ENCODE results near the gene MUC5B. TPM values are rescaled to one million over a fixed set of nuclear protein-coding genes. Genes with fewer than 3 reads are reported as not detected.
A peak's percentile ranks its signal among the peaks of the same experiment; 100 is the strongest.

MUC5B gene
- total RNA-seq, 1 experiment from 2014 or later = 0.21 TPM

DNA sequence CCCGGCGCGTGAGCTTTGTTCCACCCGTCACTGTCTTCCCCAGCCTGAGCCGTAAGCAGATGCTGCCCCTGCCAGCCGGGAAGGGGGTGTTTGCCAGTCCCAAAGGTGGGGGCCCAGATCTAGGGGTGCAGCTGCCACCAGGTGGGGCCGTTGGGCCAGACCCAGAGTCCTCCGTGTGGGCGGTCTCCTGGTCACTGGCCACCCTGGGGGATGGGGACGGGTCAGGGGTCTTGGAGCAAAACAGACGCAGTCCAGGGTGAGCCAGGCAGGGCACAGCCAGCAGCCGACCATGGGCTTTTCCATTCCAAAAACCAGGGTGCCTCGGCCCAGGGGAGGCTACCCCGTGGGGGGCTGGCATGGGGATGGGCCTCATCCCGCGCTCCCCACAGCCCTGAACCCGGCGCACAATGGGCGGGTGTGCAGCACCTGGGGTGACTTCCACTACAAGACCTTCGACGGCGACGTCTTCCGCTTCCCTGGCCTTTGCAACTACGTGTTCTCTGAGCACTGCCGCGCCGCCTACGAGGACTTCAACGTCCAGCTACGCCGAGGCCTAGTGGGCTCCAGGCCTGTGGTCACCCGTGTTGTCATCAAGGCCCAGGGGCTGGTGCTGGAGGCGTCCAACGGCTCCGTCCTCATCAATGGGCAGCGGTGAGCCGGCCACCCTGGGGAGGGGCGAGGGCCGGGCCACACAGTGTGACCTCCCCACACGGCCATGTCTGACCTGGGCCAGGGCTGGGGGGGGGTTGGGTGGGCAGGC, 3.5 kb downstream of the MUC5B start:
- in situ Hi-C loops (cut with HindIII; ENCODE audit: low pct_unique_long_range_greater_than_20kb, low sequenced_read_pairs) = no loop called here
- DNase-seq (ENCODE audit: low read depth, low spot score) = no peak

DNA sequence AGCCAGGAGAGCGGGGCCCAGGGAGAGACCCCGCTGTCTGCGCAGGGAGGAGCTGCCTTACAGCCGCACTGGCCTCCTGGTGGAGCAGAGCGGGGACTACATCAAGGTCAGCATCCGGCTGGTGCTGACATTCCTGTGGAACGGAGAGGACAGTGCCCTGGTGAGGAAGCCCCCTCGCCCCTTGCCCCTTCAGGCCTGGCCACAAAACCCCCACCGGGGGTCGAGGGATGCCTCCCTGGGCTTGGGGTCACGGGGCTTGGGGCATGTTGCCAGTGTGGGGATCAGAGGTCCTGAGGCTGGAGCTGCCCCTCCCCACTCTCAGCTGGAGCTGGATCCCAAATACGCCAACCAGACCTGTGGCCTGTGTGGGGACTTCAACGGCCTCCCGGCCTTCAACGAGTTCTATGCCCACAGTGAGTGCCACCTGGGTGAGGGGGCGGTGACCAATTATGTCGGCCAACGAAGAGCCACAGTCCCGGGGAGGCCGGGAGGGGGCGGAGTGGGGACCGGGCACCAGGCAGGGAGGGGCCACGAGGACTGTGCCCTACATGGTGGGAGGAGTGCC, 4.2 kb downstream of the MUC5B start:
- DNase-seq (ENCODE audit: low read depth, low spot score) = peak; percentile 22
- in situ Hi-C loops (cut with HindIII; ENCODE audit: low pct_unique_long_range_greater_than_20kb, low sequenced_read_pairs) = no loop called here

DNA sequence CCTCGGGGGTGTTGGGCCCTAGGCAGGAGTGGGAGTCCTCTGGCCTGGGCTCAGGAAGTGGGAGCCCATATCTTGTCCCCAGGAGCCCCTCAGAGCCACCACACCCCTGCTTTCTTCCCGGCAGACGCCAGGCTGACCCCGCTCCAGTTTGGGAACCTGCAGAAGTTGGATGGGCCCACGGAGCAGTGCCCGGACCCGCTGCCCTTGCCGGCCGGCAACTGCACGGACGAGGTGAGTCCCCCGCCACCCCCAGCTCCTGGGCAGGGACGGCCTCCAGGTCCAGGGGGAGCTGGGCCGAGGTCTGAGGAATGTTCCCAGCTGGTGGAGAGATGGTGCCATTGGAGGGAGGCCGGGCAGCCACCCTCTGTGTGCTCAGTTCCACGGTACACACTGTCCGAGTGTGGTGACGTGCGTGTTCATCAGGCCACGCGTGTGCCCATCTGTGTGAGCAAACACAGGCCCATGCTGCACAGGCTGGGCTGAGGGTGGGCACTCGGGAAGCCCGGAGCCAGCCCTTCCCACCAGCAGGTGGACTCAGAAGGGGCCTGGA, 4.8 kb downstream of the MUC5B start:
- in situ Hi-C loops (cut with HindIII; ENCODE audit: low pct_unique_long_range_greater_than_20kb, low sequenced_read_pairs) = no loop called here
- no peak for DNase-seq (ENCODE audit: low read depth, low spot score)

DNA sequence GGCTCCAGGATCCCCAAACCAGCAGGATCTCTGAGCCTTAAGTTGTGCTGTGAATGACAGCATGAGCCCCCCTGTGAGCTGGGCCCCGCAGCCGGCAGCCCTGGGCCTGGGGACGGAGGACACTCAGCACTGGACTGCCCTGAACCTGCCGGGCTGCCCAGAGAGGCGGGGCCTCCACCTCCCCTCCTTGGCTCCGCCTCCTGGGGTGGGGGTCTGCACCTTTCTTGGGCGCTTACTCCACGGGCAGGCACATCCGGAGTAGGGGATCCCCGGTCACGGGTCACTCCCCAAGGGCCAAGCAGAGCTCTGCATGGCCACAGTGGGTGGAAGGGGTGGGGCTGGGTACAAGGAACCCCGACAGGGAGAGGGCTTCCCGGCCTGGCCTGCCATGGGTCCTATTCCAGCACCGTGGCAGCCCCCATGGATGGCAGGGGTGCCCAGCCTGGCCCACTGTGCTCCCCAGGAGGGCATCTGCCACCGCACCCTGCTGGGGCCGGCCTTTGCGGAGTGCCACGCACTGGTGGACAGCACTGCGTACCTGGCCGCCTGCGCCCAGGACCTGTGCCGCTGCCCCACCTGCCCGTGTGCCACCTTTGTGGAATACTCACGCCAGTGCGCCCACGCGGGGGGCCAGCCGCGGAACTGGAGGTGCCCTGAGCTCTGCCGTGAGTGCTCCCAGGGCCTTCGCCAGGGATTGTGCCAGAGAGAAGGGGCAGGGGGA, 5.4 kb downstream of the MUC5B start:
- in situ Hi-C loops (cut with HindIII; ENCODE audit: low pct_unique_long_range_greater_than_20kb, low sequenced_read_pairs) = no loop called here
- DNase-seq (ENCODE audit: low read depth, low spot score) = no peak

DNA sequence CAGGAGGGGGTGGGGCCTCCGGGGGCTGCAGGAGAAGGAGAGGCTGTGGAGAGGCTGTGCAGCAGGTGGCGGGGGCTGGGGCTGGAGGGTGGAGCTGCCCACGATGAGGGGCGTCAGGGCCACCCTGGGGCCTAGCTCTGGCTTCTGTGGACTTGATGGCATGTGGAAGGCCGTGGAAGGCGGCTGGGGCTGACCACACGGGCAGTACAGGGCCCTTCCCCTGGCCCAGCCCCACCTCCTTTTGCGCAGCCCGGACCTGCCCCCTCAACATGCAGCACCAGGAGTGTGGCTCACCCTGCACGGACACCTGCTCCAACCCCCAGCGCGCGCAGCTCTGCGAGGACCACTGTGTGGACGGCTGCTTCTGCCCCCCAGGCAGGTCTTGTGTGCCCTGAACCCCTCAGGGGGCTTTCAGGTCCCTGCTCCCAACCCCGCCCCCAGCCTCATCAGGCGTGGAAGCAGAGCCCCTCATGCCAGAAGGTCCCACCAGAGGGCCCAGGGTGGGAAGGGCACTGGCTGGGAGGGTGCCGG, 6.1 kb downstream of the MUC5B start:
- DNase-seq (ENCODE audit: low read depth, low spot score) = no peak
- in situ Hi-C loops (cut with HindIII; ENCODE audit: low pct_unique_long_range_greater_than_20kb, low sequenced_read_pairs) = no loop called here

DNA sequence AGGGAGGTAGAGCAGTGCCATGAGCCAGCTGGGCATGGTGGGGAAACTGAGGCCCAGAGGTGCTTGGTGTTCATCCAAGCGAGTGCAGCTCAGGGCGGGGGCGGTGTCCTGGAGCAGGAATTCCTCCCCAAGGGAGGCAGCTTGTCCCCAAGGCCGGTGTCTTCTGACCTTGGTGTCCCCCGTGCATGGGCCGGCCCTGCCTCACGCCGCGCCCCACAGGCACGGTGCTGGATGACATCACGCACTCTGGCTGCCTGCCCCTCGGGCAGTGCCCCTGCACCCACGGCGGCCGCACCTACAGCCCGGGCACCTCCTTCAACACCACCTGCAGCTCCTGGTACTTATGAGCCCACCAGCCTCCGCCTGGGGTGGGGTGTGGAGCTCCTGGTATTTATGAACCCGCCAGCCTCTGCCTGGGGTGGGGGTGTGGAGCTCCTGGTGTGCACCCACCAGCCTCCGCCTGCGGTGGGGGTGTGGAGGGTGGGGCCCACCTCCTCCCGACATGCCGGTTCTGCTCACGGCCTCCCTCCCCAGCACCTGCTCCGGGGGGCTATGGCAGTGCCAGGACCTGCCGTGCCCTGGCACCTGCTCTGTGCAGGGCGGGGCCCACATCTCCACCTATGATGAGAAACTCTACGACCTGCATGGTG, 6.7 kb downstream of the MUC5B start:
- DNase-seq (ENCODE audit: low read depth, low spot score) = no peak
- in situ Hi-C loops (cut with HindIII; ENCODE audit: low pct_unique_long_range_greater_than_20kb, low sequenced_read_pairs) = no loop called here

DNA sequence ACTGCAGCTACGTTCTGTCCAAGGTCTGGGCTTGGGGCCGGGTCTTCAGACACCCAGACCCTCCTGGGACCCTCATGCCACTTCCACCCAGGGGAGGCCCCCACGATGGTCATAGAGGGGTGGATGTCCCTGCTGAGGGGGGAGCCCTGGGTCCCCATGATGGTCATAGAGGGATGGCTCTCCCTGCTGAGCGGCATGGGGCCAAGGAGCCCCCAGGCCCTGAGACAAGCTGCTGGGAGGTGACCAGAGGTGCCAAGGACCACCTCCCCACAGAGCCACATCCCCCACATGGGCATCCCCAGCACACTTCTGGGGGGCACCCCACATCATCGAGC, 7.2 kb downstream of the MUC5B start:
- DNase-seq (ENCODE audit: low read depth, low spot score) = no peak
- in situ Hi-C loops (cut with HindIII; ENCODE audit: low pct_unique_long_range_greater_than_20kb, low sequenced_read_pairs) = no loop called here

DNA sequence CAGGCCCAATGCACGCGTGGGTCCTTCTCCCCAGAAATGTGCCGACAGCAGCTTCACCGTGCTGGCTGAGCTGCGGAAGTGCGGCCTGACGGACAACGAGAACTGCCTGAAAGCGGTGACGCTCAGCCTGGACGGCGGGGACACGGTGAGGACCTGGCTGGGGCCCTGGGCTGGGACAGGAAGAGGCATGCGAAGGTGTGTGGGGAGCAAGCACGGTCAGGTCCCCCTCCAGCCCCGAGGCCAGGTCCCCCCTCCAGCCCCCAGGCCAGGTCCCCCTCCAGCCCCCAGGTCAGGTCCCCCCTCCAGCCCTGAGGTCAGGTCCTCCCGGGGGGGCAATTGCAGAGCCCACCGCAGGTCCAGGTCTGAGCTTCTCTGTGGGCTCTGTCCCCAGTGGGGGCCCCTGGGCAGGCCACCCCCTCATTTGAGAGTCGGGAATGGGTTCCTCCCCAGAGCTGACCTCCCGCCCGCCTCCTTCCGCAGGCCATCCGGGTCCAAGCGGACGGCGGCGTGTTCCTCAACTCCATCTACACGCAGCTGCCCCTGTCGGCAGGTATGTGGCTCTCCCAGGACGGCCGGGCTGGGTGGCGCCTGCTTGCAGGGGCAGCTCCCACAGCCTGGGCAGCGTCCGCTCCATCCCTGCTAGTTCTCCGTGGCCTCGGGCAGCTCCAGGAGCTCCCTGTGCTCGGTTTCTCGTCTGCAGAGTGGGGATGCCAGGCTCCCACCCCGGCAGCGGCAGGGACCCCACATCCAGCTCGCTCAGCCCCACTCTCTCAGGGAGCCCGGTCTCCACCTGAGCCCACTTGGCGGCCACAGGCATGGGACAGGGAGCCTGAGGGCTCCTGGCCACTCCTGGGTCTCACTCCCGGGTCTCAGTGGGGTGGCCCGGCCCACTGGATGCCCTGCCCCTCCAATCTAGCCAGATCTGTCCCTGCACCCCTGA, 7.9 kb downstream of the MUC5B start:
- DNase-seq (ENCODE audit: low read depth, low spot score) = no peak
- in situ Hi-C loops (cut with HindIII; ENCODE audit: low pct_unique_long_range_greater_than_20kb, low sequenced_read_pairs) = no loop called here

DNA sequence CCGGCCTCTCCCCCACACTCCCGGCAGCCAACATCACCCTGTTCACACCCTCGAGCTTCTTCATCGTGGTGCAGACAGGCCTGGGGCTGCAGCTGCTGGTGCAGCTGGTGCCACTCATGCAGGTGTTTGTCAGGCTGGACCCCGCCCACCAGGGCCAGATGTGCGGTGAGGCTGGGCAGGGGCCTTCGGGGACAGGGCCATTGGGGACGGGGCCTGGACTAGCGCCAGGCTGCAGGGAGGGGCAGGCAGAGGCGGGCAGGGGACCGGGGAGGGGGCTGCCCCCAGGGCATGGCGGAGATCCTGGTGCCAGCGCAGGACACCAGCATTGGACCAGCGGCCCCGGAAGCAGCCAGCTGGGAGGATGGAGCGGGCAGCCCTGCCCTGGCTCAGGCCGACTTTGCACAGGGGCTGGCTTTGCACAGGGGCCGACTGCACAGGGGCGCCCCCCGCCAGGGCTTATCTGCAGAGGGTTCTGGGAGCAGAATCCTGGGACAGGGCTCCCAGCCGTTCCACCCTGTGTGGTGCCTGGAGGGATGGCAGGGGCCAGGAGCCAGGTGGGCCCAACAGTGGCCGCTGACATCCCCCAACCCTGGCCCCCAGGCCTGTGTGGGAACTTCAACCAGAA, 8.6 kb downstream of the MUC5B start:
- in situ Hi-C loops (cut with HindIII; ENCODE audit: low pct_unique_long_range_greater_than_20kb, low sequenced_read_pairs) = no loop called here

DNA sequence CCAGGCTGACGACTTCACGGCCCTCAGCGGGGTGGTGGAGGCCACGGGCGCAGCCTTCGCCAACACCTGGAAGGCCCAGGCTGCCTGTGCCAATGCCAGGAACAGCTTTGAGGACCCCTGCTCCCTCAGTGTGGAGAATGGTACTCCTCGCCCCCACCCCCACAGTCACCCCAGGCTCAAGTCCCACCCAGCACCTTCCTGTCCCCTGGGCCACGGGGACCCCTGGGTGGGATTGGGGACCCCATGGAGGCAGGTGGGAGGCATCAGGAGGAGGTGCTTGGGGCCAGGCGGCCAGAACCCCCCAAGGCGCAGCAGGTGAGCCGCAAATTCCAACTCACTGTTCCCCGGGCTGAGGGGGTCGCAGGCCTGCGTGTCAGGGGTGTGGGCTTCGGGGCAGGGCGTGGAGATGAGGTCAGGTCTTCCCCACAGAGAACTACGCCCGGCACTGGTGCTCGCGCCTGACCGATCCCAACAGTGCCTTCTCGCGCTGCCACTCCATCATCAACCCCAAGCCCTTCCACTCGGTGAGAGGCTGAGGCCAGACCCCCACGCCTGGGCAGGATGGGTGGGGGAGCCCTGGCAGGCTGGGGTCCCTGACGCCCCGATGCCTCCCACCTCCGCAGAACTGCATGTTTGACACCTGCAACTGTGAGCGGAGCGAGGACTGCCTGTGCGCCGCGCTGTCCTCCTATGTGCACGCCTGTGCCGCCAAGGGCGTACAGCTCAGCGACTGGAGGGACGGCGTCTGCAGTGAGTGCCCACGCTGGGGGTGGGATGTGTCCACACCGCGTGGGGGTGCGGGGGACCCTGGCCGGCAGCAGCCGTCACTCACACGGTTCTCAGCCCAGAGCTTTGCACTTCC, 9.4 kb downstream of the MUC5B start:
- DNase-seq (ENCODE audit: low read depth, low spot score) = no peak
- in situ Hi-C loops (cut with HindIII; ENCODE audit: low pct_unique_long_range_greater_than_20kb, low sequenced_read_pairs) = no loop called here

More for the DNA sequence above, 8.6 kb downstream of the MUC5B start:
- DNase-seq (ENCODE audit: low read depth, low spot score) = no peak

DNA sequence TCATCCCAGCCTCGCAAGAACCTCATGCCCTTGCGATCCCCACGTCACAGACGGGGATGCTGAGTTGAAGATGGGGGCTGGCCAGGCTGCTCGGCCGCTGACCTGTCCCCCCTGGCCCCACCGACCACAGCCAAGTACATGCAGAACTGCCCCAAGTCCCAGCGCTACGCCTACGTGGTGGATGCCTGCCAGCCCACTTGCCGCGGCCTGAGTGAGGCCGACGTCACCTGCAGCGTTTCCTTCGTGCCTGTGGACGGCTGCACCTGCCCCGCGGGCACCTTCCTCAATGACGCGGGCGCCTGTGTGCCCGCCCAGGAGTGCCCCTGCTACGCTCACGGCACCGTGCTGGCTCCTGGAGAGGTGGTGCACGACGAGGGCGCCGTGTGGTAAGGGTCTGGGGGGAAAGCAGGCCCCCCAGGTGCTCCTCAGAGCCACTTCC, 10.0 kb downstream of the MUC5B start:
- in situ Hi-C loops (cut with HindIII; ENCODE audit: low pct_unique_long_range_greater_than_20kb, low sequenced_read_pairs) = no loop called here

DNA sequence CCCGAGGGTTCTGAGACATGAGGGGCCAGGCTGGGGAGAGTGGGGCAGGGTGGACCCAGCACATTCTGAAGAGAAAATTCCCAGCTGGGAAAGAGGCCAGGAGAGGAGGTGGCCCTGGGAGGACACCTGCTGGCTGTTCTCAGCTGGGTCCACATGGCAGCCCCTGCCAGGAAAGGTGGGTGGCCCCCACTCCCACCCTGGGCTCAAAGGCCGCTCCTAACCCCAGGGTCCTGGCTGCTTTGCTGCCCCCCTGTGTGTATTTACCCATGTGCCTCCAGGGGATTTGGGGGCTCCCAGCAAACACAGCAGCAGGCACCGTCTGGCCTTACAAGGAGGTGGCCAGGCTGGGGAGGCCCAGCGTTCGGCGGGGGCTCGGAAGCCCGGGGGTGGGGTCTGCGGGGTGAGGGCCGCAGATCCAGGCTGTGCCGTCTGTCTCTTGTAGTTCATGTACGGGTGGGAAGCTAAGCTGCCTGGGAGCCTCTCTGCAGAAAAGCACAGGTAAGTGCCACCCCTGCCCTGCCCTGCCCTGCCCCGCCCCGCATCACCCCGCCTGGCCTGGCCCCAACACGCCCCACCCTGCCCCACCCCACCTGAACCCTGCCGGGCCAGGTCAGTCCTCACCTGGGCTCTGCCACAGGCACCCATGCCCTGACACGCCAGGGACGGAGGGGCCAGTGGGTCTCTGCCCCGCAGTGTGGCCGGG, 10.6 kb downstream of the MUC5B start:
- DNase-seq (ENCODE audit: low read depth, low spot score) = no peak
- in situ Hi-C loops (cut with HindIII; ENCODE audit: low pct_unique_long_range_greater_than_20kb, low sequenced_read_pairs) = no loop called here

More for the DNA sequence above, 10.0 kb downstream of the MUC5B start:
- no peak for DNase-seq (ENCODE audit: low read depth, low spot score)

DNA sequence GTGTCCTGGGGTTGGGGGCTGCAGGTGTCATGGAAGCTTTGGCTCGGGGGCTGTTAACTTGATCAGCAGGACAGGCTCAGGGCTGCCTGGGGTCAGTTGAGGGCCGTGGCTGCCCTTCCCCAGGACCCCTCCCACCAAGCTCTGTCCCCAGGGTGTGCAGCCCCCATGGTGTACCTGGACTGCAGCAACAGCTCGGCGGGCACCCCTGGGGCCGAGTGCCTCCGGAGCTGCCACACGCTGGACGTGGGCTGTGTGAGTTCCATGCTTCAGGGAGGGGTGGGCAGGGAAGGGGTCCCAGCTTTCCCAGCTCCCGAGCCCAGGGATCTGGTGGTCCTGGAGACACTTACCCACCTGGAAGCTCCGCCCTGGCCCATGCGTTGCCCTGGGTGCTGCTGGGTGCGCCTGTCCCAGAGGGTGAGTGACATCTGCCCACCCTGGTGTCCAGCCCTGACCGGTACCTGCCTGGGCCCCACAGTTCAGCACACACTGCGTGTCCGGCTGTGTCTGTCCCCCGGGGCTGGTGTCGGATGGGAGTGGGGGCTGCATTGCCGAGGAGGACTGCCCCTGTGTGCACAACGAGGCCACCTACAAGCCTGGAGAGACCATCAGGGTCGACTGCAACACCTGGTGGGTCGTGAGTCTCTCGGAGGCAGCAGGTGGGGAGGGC, 11.3 kb downstream of the MUC5B start:
- in situ Hi-C loops (cut with HindIII; ENCODE audit: low pct_unique_long_range_greater_than_20kb, low sequenced_read_pairs) = no loop called here
- no peak for DNase-seq (ENCODE audit: low read depth, low spot score)

DNA sequence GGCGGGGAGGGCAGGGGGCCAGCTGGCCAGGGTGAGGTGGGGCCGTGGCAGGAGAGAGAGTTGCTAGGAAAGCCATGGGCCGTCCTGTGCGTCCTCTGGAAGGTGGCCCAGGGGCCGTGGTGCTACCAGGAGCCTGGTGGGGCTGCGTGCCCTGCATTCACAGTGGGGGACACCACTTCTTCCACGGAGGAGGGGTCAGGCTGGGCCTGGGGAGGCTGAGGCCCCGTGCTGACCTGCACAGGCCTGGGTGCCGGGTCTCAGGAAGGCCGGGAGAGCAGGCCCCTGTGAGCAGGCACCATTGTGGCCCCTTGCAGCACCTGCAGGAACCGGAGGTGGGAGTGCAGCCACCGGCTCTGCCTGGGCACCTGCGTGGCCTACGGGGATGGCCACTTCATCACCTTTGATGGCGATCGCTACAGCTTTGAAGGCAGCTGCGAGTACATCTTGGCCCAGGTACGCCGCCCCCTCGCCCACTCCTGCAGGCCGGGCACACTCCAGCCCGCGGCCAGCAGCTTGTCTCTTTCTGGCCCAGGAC, 12.0 kb downstream of the MUC5B start:
- in situ Hi-C loops (cut with HindIII; ENCODE audit: low pct_unique_long_range_greater_than_20kb, low sequenced_read_pairs) = no loop called here
- no peak for DNase-seq (ENCODE audit: low read depth, low spot score)

All from SK-MEL-5 (cell line).